GM12878 (cell line): ENCODE results near the gene SLC24A3. TPM values are rescaled to one million over a fixed set of nuclear protein-coding genes. Genes with fewer than 3 reads are reported as not detected.

Source experiments
- ATAC-seq: fragments of 200-7000 bp; cut with Tn5 transposase; 3 replicates; pipeline ENCODE4 v1.9.1; 2020; ENCODE audit warnings: mild to moderate bottlenecking, moderate library complexity
- BruUV-seq: library from RNA; stranded (reverse); fragments of 400-500 nt; replicated peaks from 2 replicates; lab custom pipeline; 2021; lab: Mats Ljungman, UMichigan
- CTCF ChIA-PET: fragments of 300-600 bp; sonication (Branson Sonifier 250); formaldehyde crosslinking; extraction: SDS; loops from one replicate; lab custom pipeline; 2021; ENCODE audit warnings: inconsistent platforms; lab: Yijun Ruan, JAX
- POLR2A ChIA-PET: fragments of 350-600 bp; formaldehyde crosslinking; extraction: SDS; loops from one replicate; lab custom pipeline; 2021; ENCODE audit warnings: inconsistent platforms; lab: Charles Lee
- RAD21 ChIA-PET: fragments of 300-600 bp; sonication (Branson Sonifier 250); formaldehyde crosslinking; loops from one replicate; lab custom pipeline; 2023; ENCODE audit warnings: antibody characterized with exemption; ENCODE audit not compliant: unreplicated experiment; lab: Charles Lee
- SMC1A ChIA-PET: fragments of 300-600 bp; sonication (Branson Sonifier 250); formaldehyde crosslinking; loops from one replicate; lab custom pipeline; 2023; ENCODE audit not compliant: unreplicated experiment, uncharacterized antibody; lab: Charles Lee
- DNase-seq: peaks from one replicate; pipeline ENCODE4 v3.0.0-alpha.2; 2011; ENCODE audit warnings: low read depth, low spot score
- FAIRE-seq: peaks from 3 replicates; lab custom pipeline; 2011; peaks lifted over from hg19 to GRCh38; lab: Jason Lieb, UNC
- H2AFZ ChIP-seq: 2 replicates; pipeline ENCODE4 v1.6.0; 2011; ENCODE audit warnings: low read depth, low read length, control low read depth; ENCODE audit not compliant: control insufficient read depth
- H3K27ac ChIP-seq: 2 replicates; pipeline ENCODE4 v1.5.1; 2011; ENCODE audit warnings: control low read depth; ENCODE audit not compliant: control insufficient read depth, insufficient read depth
- H3K27me3 ChIP-seq, 2 experiments: replicated peaks in 1 of 2; 2 replicates each; pipeline versions ENCODE4 v1.6.0 to v1.6.1; 2011; ENCODE audit warnings: low read length in 1 of 2; ENCODE audit not compliant: control insufficient read depth in 2 of 2, insufficient read depth in 2 of 2
- H3K36me3 ChIP-seq, 2 experiments: 2 replicates each; pipeline ENCODE4 v1.5.1; 2011; ENCODE audit warnings: low read length in 1 of 2; ENCODE audit not compliant: control insufficient read depth in 2 of 2, insufficient read depth in 2 of 2
- H3K4me1 ChIP-seq: 2 replicates; pipeline ENCODE4 v1.6.1; 2011; ENCODE audit warnings: mild to moderate bottlenecking, low read length, moderate library complexity, mixed read lengths; ENCODE audit not compliant: control insufficient read depth, insufficient read depth
- H3K4me2 ChIP-seq: 2 replicates; pipeline ENCODE4 v1.6.0; 2011; ENCODE audit warnings: control low read depth; ENCODE audit not compliant: control insufficient read depth, insufficient read depth
- H3K4me3 ChIP-seq: fragments of 200-600 bp; sonication (generic); 2 replicates; pipeline ENCODE4 v1.5.1; 2016
- H3K79me2 ChIP-seq: 2 replicates; pipeline ENCODE4 v1.6.0; 2011; ENCODE audit warnings: low read length; ENCODE audit not compliant: control insufficient read depth, insufficient read depth
- H3K9ac ChIP-seq: 2 replicates; pipeline ENCODE4 v1.8.0; 2011; ENCODE audit warnings: low read length, control low read depth, mixed read lengths; ENCODE audit not compliant: control insufficient read depth, insufficient read depth
- H3K9me3 ChIP-seq: replicated peaks from 3 replicates; pipeline ENCODE4 v1.5.1; 2011; ENCODE audit warnings: mild to moderate bottlenecking, low read length; ENCODE audit not compliant: control insufficient read depth, insufficient read depth
- H4K20me1 ChIP-seq: 2 replicates; pipeline ENCODE4 v1.6.0; 2011; ENCODE audit not compliant: control insufficient read depth, insufficient read depth
- ATF7 ChIP-seq: fragments of 450-650 bp; IDR thresholded peaks from 2 replicates; pipeline ENCODE4 v1.6.1; 2016; ENCODE audit warnings: low read depth, mild to moderate bottlenecking
- EP300 ChIP-seq, 2 experiments: fragments of 150-350 bp in 1 of 2; IDR thresholded peaks; 2 replicates each; pipeline ENCODE4 v1.6.1; 2011 to 2012; ENCODE audit warnings: low read depth in 2 of 2, low read length in 2 of 2, borderline replicate concordance in 1 of 2, improper control_type of control experiment in 1 of 2, inconsistent platforms in 1 of 2; ENCODE audit not compliant: control insufficient read depth in 1 of 2
- IKZF1 ChIP-seq: fragments of 450-650 bp; conservative IDR thresholded peaks from 2 replicates; pipeline ENCODE4 v1.6.1; 2017; ENCODE audit warnings: antibody characterized with exemption, mild to moderate bottlenecking
- JUND ChIP-seq: IDR thresholded peaks from 2 replicates; pipeline ENCODE4 v1.6.1; 2012; ENCODE audit warnings: low read depth, mild to moderate bottlenecking, low read length, improper control_type of control experiment, moderate library complexity
- PAX5 ChIP-seq: IDR thresholded peaks from 2 replicates; pipeline ENCODE4 v1.6.1; 2011; ENCODE audit warnings: low read depth, low read length, borderline replicate concordance
- PML ChIP-seq: IDR thresholded peaks from 2 replicates; pipeline ENCODE4 v1.6.1; 2012; ENCODE audit warnings: low read length, inconsistent platforms
- SUZ12 ChIP-seq: fragments of 200-600 bp; sonication (generic); IDR thresholded peaks from one replicate; pipeline ENCODE4 v1.6.1; 2018; ENCODE audit warnings: antibody characterized with exemption, mild to moderate bottlenecking; ENCODE audit not compliant: unreplicated experiment
- USF1 ChIP-seq: IDR thresholded peaks from 2 replicates; pipeline ENCODE4 v1.6.1; 2011; ENCODE audit warnings: borderline replicate concordance, low read depth, mild to moderate bottlenecking, moderate library complexity, mixed read lengths, low read length; ENCODE audit not compliant: insufficient read depth; ENCODE audit errors: extremely low read length
- WGBS: methylation state at CpG from one replicate; pipeline ENCODE4 v1.1.6; 2016; ENCODE audit warnings: low lambda C conversion rate; ENCODE audit not compliant: insufficient replicate concordance, insufficient coverage; ENCODE audit errors: missing lambda C conversion rate; 5-methylcytosine and 5-hydroxymethylcytosine counted together
- in situ Hi-C: fragments of 300-500 bp; cut with MboI; formaldehyde crosslinking; loops from 9 replicates; pipeline ENCODE4 v1.14.3; 2018; ENCODE audit warnings: mixed read lengths
- intact Hi-C: fragments of 100-400 bp; cut with micrococcal nuclease; formaldehyde crosslinking; loops from one replicate; pipeline ENCODE4 v1.14.2; 2022; ENCODE audit not compliant: unreplicated experiment
- polyA plus RNA-seq, 11 experiments: library from polyadenylated mRNA; depleted of rRNA in 4 of 11; unstranded in 6 of 11; stranded (reverse) in 5 of 11; fragments of >200 nt; fragmentation: Nextera tagmentation in 4 of 11; fragmentation: Illumina TruSeq in 1 of 11; extraction: Ambion mirVana in 4 of 11; extraction: Trizol in 1 of 11; gene quantifications; 1 replicate in 1 of 11; 2 replicates in 10 of 11; pipeline versions ENCODE4 v1.2.1 to v1.2.3, GENCODE V29; 2011 to 2016; ENCODE audit warnings: inconsistent platforms in 2 of 11, missing spikeins in 2 of 11, low read depth in 1 of 11
- total RNA-seq, 4 experiments: library from RNA; depleted of rRNA in 3 of 4; stranded (reverse); fragments of >200 nt in 3 of 4; fragmentation: Illumina TruSeq in 1 of 4; extraction: Trizol in 1 of 4; gene quantifications; 2 replicates each; pipeline versions ENCODE4 v1.2.1 to v1.2.3, GENCODE V29; 2013 to 2021
- TF ChIP-seq, protein P1 (sequence below): fragments of 450-650 bp; IDR thresholded peaks from 2 replicates; pipeline ENCODE4 v1.6.1; 2014; ENCODE audit warnings: mild to moderate bottlenecking

Gene SLC24A3
- total and polyA plus RNA-seq, 10 of the 15 experiments (the other 5 are each of a cell fraction or from before 2014, with no cell fraction given), result 0.04 TPM; not detected in 9

GRCh38 chr20:19538556-19538955 lies 326.1 kb downstream of the SLC24A3 start:
- CTCF ChIA-PET, result no interaction called here
- intact Hi-C loops (no loop called here), in situ Hi-C loops (no loop called here)
- Histone ChIP-seq H3K27me3 (no peaks in the 10 kb centered on the region; a peak in 1 of 4 replicates), H3K4me1 (no peaks in the 10 kb centered on the region), H3K36me3 (no peaks in the 10 kb centered on the region), H2AFZ (no peak overlapping the region), H3K27ac (no peak overlapping the region), H3K4me2 (no peak overlapping the region), H3K9me3 (no peaks in the 10 kb centered on the region), H3K4me3 (no peak overlapping the region), H3K79me2 (no peaks in the 10 kb centered on the region), H3K9ac (no peak overlapping the region), H4K20me1 (no peaks in the 10 kb centered on the region)
- no TSS peak for BruUV-seq
- no peak for FAIRE-seq
- DNase-seq, result no peak
- SMC1A ChIA-PET, result no interaction called here
- no peak for ATAC-seq
- TF ChIP-seq PML, result no peak
- TF ChIP-seq JUND, result no peak
- POLR2A ChIA-PET, result no interaction called here
- 7% methylated on average over 3 of the region's 3 CpGs for WGBS
- RAD21 ChIA-PET, result no interaction called here

DNA sequence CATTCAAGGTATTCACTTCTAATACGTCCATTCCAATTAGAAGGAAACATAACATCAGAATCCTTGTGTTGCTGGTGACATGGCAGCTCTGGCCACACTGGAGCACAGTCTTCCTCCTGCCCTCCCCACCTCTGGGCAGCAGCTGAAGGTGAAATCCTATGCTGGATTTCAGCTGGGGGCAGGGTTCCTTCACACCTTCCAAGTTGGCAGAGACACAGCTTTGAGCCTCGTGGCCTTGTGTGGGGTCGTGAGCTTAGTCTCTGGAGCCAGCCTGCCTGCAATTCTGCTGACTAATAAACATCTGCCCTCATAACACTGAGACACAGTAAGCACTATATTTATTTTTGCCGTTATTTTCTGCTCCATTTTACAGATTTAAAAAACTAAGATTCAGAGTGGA lies 326.7 kb downstream of the SLC24A3 start:
- no TSS peak for BruUV-seq
- Histone ChIP-seq H3K9me3 (no peaks in the 10 kb centered on the region), H3K4me1 (no peaks in the 10 kb centered on the region), H2AFZ (no peak overlapping the region), H3K27me3 (no peaks in the 10 kb centered on the region; a peak in 1 of 4 replicates), H3K4me2 (no peak overlapping the region), H4K20me1 (no peaks in the 10 kb centered on the region), H3K36me3 (no peaks in the 10 kb centered on the region), H3K4me3 (no peak overlapping the region)
- no peak for ATAC-seq
- DNase-seq, result no peak
- WGBS, result 0% methylated on average over 4 of the region's 4 CpGs
- SMC1A ChIA-PET, result no interaction called here
- intact Hi-C loops, result no loop called here
- no peak for FAIRE-seq
- TF ChIP-seq IKZF1 (no peak), EP300 (IDR thresholded peaks at IDR 0.05; ENCODE audit: borderline replicate concordance in 1 of 2, control insufficient read depth in 1 of 2, low read depth in 2 of 2, low read length in 2 of 2) (no peak), SUZ12 (no peak), PAX5 (no peak), USF1 (no peak), ATF7 (no peak)
- TF ChIP-seq, protein P1, sequence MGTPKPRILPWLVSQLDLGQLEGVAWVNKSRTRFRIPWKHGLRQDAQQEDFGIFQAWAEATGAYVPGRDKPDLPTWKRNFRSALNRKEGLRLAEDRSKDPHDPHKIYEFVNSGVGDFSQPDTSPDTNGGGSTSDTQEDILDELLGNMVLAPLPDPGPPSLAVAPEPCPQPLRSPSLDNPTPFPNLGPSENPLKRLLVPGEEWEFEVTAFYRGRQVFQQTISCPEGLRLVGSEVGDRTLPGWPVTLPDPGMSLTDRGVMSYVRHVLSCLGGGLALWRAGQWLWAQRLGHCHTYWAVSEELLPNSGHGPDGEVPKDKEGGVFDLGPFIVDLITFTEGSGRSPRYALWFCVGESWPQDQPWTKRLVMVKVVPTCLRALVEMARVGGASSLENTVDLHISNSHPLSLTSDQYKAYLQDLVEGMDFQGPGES, result no peak
- TF ChIP-seq, all 136 proteins: peak for 0
- H3K79me2 ChIP-seq, result no peaks in the 10 kb centered on the region
- H3K9ac ChIP-seq, result no peak overlapping the region
- POLR2A ChIA-PET, result no interaction called here
- RAD21 ChIA-PET, result no interaction called here
- in situ Hi-C loops, result no loop called here
- H3K27ac ChIP-seq, result no peak overlapping the region
- CTCF ChIA-PET, result no interaction called here
